Measurements from ENCODE around the gene HGFAC.

- TF ChIP-seq POLR2AphosphoS5 (IDR thresholded peaks at IDR 0.05; ENCODE audit: borderline replicate concordance, low read depth, low read length) (no peak), FOXP2 (optimal IDR thresholded peaks at IDR 0.05; ENCODE audit: control extremely low read depth, extremely low read length, insufficient read depth) (no peak)
These were observed 22.7 kb downstream of the HGFAC start for GRCh38 chr4:3464349-3464905.

All from SK-N-MC (cell line).